Liver (tissue), 9 donors: ENCODE measurements around the gene CSNK2A3. TPM values are rescaled to one million over a fixed set of nuclear protein-coding genes. Genes with fewer than 3 reads are reported as not detected.

ENCODE experiments used
- DNase-seq: peaks from one replicate; pipeline ENCODE4 v3.0.0-alpha.2; 2017; ENCODE audit warnings: low spot score
- H3K27ac ChIP-seq, 2 donors: one replicate each; pipeline ENCODE4 v1.7.0; 2013; ENCODE audit warnings: inconsistent platforms in 2 of 2, low read length in 2 of 2, control low read depth in 1 of 2, low read depth in 1 of 2, mild to moderate bottlenecking in 1 of 2
- H3K27me3 ChIP-seq, 4 donors: one replicate each; pipeline versions ENCODE4 v1.6.1 to v1.7.0; 2013; ENCODE audit warnings: low read length in 3 of 4, inconsistent platforms in 1 of 4, mild to moderate bottlenecking in 1 of 4, moderate library complexity in 1 of 4; ENCODE audit not compliant: control insufficient read depth in 4 of 4, insufficient read depth in 4 of 4
- H3K36me3 ChIP-seq, 4 donors: one replicate each; pipeline versions ENCODE4 v1.6.1 to v1.7.0; 2013; ENCODE audit warnings: low read length in 3 of 4, mild to moderate bottlenecking in 3 of 4, low read depth in 1 of 4, moderate library complexity in 1 of 4; ENCODE audit not compliant: control insufficient read depth in 4 of 4, insufficient read depth in 3 of 4
- H3K4me1 ChIP-seq, 4 donors: one replicate each; pipeline versions ENCODE4 v1.6.1 to v1.7.0; 2013; ENCODE audit warnings: low read length in 3 of 4, mild to moderate bottlenecking in 3 of 4, moderate library complexity in 1 of 4; ENCODE audit not compliant: control insufficient read depth in 4 of 4, insufficient read depth in 4 of 4
- H3K4me3 ChIP-seq, 3 donors: one replicate each; pipeline versions ENCODE4 v1.6.1 to v1.7.0; 2013; ENCODE audit warnings: low read length in 3 of 3, control low read depth in 1 of 3, low read depth in 1 of 3, mild to moderate bottlenecking in 1 of 3
- H3K9ac ChIP-seq, 2 donors: one replicate each; pipeline ENCODE4 v1.7.0; 2013; ENCODE audit warnings: low read length in 2 of 2, mild to moderate bottlenecking in 2 of 2, moderate library complexity in 2 of 2, control low read depth in 1 of 2, low read depth in 1 of 2
- H3K9me3 ChIP-seq, 4 donors: one replicate each; pipeline versions ENCODE4 v1.6.1 to v1.7.0; 2013; ENCODE audit warnings: low read length in 3 of 4; ENCODE audit not compliant: control insufficient read depth in 4 of 4
- EGR1 ChIP-seq, 2 donors: IDR thresholded peaks; 2 replicates each; pipeline ENCODE4 v1.6.1; 2016 to 2018; ENCODE audit warnings: antibody characterized with exemption in 2 of 2, low read depth in 2 of 2
- FOXA1 ChIP-seq: IDR thresholded peaks from 2 replicates; pipeline ENCODE4 v1.6.1; 2016; ENCODE audit warnings: antibody characterized with exemption
- FOXA2 ChIP-seq: IDR thresholded peaks from 2 replicates; pipeline ENCODE4 v1.6.1; 2016; ENCODE audit warnings: antibody characterized with exemption
- HNF4A ChIP-seq, 2 donors: conservative IDR thresholded peaks; 2 replicates each; pipeline ENCODE4 v1.6.1; 2016; ENCODE audit warnings: antibody characterized with exemption in 2 of 2, mild to moderate bottlenecking in 2 of 2
- JUND ChIP-seq, 2 donors: IDR thresholded peaks; 2 replicates each; pipeline ENCODE4 v1.6.1; 2016; ENCODE audit warnings: antibody characterized with exemption in 2 of 2
- NR2F2 ChIP-seq: IDR thresholded peaks from 2 replicates; pipeline ENCODE4 v1.6.1; 2016; ENCODE audit warnings: antibody characterized with exemption
- RAD21 ChIP-seq, 2 donors: IDR thresholded peaks; 2 replicates each; pipeline ENCODE4 v1.6.1; 2016; ENCODE audit warnings: antibody characterized with exemption in 2 of 2, mild to moderate bottlenecking in 2 of 2
- RXRA ChIP-seq, 2 donors: IDR thresholded peaks; 2 replicates each; pipeline ENCODE4 v1.6.1; 2017 to 2018; ENCODE audit warnings: antibody characterized with exemption in 2 of 2, mild to moderate bottlenecking in 1 of 2
- SP1 ChIP-seq: IDR thresholded peaks from 2 replicates; pipeline ENCODE4 v1.6.1; 2018; ENCODE audit warnings: antibody characterized with exemption, mild to moderate bottlenecking
- TAF1 ChIP-seq: conservative IDR thresholded peaks from 2 replicates; pipeline ENCODE4 v1.6.1; 2016; ENCODE audit warnings: antibody characterized with exemption, mild to moderate bottlenecking
- YY1 ChIP-seq: IDR thresholded peaks from 2 replicates; pipeline ENCODE4 v1.6.1; 2016; ENCODE audit warnings: antibody characterized with exemption, mild to moderate bottlenecking
- WGBS: extraction: QIAGEN DNeasy Blood & Tissue Kit; methylation state at CpG from one replicate; pipeline ENCODE4 v1.1.7; 2013; 5-methylcytosine and 5-hydroxymethylcytosine counted together
- polyA plus RNA-seq, 2 donors: library from polyadenylated mRNA; stranded (reverse) in 1 of 2; unstranded in 1 of 2; fragments of 200-250 nt in 1 of 2; fragments of >200 nt in 1 of 2; fragmentation: Nextera tagmentation in 1 of 2; extraction: Ambion mirVana in 1 of 2; gene quantifications; one replicate each; pipeline versions ENCODE4 v1.2.1 to v1.2.3, GENCODE V29; 2013 to 2015
- total RNA-seq, 2 donors: library from RNA; depleted of rRNA; stranded (reverse); fragments of >200 nt; gene quantifications; one replicate each; pipeline ENCODE4 v1.2.3, GENCODE V29; 2014
- TF ChIP-seq, protein P1 (sequence below): IDR thresholded peaks from 2 replicates; pipeline ENCODE4 v1.6.1; 2016; ENCODE audit warnings: antibody characterized with exemption
- TF ChIP-seq, protein P2 (sequence below): IDR thresholded peaks from 2 replicates; pipeline ENCODE4 v1.6.1; 2016; ENCODE audit warnings: antibody characterized with exemption, mild to moderate bottlenecking
- TF ChIP-seq, protein P3 (sequence below): IDR thresholded peaks from 2 replicates; pipeline ENCODE4 v1.6.1; 2016; ENCODE audit warnings: antibody characterized with exemption
- TF ChIP-seq, protein P4 (sequence below): fragments of 150-350 bp; IDR thresholded peaks from 2 replicates; pipeline ENCODE4 v1.5.1; 2017; ENCODE audit warnings: improper control_type of control experiment, low read depth, low read length; ENCODE audit not compliant: missing input control
- donor health status: healthy.
- donor health status: healthy.
- donor health status: healthy.
- donor health status: healthy.
- donor health status: healthy.

Gene CSNK2A3
- total and polyA plus RNA-seq, 4 donors: 0.51 to 0.92 (median 0.59) TPM; not detected in 1

DNA sequence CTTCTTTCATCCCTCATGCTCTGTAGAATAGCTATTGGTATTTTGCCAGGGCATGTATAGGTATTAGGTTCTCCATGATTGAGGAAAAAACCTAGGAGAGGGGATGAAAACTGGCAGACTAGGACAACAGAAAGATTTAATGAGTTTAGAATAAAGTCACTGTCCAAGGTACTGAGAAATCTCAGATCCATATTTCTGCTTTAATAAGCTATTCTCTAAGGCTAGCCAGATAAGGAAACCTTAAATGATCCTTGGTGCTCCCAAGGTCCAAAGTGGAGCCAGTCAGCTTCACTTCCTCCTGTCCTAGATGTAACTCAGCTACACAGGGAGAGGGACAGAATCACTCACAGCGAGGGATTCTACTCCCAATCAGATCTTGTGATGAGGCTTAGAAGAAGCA, 13.7 kb upstream of the CSNK2A3 start:
- no peak overlapping the region for H3K27ac ChIP-seq
- H3K4me1 ChIP-seq: no peaks in the 10 kb centered on the region
- 92% methylated on average over 1 of the region's 1 CpG for WGBS
- H3K36me3 ChIP-seq: peaks cover 0 to 24% (median 8%) of the 10 kb centered on the region in 4 donors
- no peaks in the 10 kb centered on the region for H3K9me3 ChIP-seq
- TF ChIP-seq, protein P1, sequence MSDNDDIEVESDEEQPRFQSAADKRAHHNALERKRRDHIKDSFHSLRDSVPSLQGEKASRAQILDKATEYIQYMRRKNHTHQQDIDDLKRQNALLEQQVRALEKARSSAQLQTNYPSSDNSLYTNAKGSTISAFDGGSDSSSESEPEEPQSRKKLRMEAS: no peak
- TF ChIP-seq, protein P2, sequence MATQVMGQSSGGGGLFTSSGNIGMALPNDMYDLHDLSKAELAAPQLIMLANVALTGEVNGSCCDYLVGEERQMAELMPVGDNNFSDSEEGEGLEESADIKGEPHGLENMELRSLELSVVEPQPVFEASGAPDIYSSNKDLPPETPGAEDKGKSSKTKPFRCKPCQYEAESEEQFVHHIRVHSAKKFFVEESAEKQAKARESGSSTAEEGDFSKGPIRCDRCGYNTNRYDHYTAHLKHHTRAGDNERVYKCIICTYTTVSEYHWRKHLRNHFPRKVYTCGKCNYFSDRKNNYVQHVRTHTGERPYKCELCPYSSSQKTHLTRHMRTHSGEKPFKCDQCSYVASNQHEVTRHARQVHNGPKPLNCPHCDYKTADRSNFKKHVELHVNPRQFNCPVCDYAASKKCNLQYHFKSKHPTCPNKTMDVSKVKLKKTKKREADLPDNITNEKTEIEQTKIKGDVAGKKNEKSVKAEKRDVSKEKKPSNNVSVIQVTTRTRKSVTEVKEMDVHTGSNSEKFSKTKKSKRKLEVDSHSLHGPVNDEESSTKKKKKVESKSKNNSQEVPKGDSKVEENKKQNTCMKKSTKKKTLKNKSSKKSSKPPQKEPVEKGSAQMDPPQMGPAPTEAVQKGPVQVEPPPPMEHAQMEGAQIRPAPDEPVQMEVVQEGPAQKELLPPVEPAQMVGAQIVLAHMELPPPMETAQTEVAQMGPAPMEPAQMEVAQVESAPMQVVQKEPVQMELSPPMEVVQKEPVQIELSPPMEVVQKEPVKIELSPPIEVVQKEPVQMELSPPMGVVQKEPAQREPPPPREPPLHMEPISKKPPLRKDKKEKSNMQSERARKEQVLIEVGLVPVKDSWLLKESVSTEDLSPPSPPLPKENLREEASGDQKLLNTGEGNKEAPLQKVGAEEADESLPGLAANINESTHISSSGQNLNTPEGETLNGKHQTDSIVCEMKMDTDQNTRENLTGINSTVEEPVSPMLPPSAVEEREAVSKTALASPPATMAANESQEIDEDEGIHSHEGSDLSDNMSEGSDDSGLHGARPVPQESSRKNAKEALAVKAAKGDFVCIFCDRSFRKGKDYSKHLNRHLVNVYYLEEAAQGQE: peak; percentile 96
- H3K9ac ChIP-seq: no peak overlapping the region
- no peaks in the 10 kb centered on the region for H3K27me3 ChIP-seq
- no peak for DNase-seq
- no peak overlapping the region for H3K4me3 ChIP-seq

DNA sequence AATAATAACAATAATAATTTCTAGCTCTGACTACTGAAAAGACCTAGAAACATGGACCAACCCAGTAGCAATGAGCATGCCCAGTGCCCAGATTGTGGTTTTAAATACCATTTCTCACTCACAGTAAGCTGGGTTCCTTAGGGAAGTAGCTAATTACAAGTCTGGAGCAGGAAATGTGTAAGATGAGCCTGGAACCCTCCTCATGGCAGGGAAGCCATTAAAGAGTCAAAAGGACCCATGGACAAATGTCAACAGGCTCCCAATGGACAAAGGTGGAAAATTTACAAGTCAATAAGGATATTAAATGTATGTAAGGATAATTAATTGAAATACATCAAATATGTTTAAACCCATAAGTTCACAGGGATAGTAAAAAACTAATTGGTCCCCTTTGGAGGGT, 10.6 kb upstream of the CSNK2A3 start:
- DNase-seq: no peak
- Histone ChIP-seq H3K4me3 (no peak overlapping the region), H3K27ac (no peak overlapping the region), H3K9ac (no peak overlapping the region), H3K27me3 (no peaks in the 10 kb centered on the region), H3K9me3 (no peaks in the 10 kb centered on the region), H3K36me3 (peaks cover 0 to 8% (median 3%) of the 10 kb centered on the region in 4 donors), H3K4me1 (no peaks in the 10 kb centered on the region)
- TF ChIP-seq, protein P1: no peak
- TF ChIP-seq TAF1: no peak
- no peak for TF ChIP-seq RAD21 (IDR thresholded peaks at IDR 0.05)
- TF ChIP-seq YY1: no peak
- TF ChIP-seq RXRA (IDR thresholded peaks at IDR 0.05): no peak
- no peak for TF ChIP-seq FOXA2
- TF ChIP-seq, protein P3, sequence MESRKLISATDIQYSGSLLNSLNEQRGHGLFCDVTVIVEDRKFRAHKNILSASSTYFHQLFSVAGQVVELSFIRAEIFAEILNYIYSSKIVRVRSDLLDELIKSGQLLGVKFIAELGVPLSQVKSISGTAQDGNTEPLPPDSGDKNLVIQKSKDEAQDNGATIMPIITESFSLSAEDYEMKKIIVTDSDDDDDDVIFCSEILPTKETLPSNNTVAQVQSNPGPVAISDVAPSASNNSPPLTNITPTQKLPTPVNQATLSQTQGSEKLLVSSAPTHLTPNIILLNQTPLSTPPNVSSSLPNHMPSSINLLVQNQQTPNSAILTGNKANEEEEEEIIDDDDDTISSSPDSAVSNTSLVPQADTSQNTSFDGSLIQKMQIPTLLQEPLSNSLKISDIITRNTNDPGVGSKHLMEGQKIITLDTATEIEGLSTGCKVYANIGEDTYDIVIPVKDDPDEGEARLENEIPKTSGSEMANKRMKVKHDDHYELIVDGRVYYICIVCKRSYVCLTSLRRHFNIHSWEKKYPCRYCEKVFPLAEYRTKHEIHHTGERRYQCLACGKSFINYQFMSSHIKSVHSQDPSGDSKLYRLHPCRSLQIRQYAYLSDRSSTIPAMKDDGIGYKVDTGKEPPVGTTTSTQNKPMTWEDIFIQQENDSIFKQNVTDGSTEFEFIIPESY: no peak
- TF ChIP-seq, protein P4, sequence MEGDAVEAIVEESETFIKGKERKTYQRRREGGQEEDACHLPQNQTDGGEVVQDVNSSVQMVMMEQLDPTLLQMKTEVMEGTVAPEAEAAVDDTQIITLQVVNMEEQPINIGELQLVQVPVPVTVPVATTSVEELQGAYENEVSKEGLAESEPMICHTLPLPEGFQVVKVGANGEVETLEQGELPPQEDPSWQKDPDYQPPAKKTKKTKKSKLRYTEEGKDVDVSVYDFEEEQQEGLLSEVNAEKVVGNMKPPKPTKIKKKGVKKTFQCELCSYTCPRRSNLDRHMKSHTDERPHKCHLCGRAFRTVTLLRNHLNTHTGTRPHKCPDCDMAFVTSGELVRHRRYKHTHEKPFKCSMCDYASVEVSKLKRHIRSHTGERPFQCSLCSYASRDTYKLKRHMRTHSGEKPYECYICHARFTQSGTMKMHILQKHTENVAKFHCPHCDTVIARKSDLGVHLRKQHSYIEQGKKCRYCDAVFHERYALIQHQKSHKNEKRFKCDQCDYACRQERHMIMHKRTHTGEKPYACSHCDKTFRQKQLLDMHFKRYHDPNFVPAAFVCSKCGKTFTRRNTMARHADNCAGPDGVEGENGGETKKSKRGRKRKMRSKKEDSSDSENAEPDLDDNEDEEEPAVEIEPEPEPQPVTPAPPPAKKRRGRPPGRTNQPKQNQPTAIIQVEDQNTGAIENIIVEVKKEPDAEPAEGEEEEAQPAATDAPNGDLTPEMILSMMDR: no peak
- TF ChIP-seq, protein P2: no peak
- TF ChIP-seq SP1: no peak
- TF ChIP-seq NR2F2: no peak
- no peak for TF ChIP-seq EGR1 (IDR thresholded peaks at IDR 0.05; ENCODE audit: low read depth in 2 of 2)
- TF ChIP-seq HNF4A (conservative IDR thresholded peaks at IDR 0.05): no peak
- TF ChIP-seq FOXA1: no peak
- TF ChIP-seq JUND (IDR thresholded peaks at IDR 0.05): no peak
